Activated CD8-positive, alpha-beta T cell treated with anti-CD3 and anti-CD28 coated beads for 36 hours (primary cell): ENCODE measurements around the gene FLOT2. TPM values are rescaled to one million over a fixed set of nuclear protein-coding genes. Genes with fewer than 3 reads are reported as not detected.
"Not testable (repeated sequence)": the region's sequence is repeated elsewhere in the genome, so short reads cannot be mapped to it uniquely, and the experiment has no call there.

Experiments
- ATAC-seq: fragments of 200-7000 bp; cut with Tn5 transposase; one replicate; pipeline ENCODE4 v1.10.0; 2021; ENCODE audit warnings: mild to moderate bottlenecking, moderate library complexity
- CTCF ChIA-PET: fragments of 350-600 bp; sonication (Branson Sonifier 250); formaldehyde crosslinking; loops from one replicate; lab custom pipeline; 2021; ENCODE audit warnings: antibody characterized with exemption; lab: Charles Lee
- POLR2A ChIA-PET: fragments of 350-600 bp; sonication (Branson Sonifier 250); formaldehyde crosslinking; loops from one replicate; lab custom pipeline; 2021; ENCODE audit warnings: antibody characterized with exemption; lab: Charles Lee
- DNase-seq: peaks from one replicate; pipeline ENCODE4 v3.0.0-alpha.2; 2020
- H3K27ac Mint-ChIP-seq: one replicate; pipeline ENCODE4 v1.8.0; 2021; ENCODE audit warnings: mild to moderate bottlenecking, mixed read lengths
- H3K27me3 Mint-ChIP-seq: one replicate; pipeline ENCODE4 v1.8.0; 2021; ENCODE audit warnings: mixed read lengths
- H3K36me3 Mint-ChIP-seq: one replicate; pipeline ENCODE4 v1.8.0; 2021; ENCODE audit warnings: low read depth, mixed read lengths
- H3K4me1 Mint-ChIP-seq: one replicate; pipeline ENCODE4 v1.8.0; 2021; ENCODE audit warnings: low read depth, mixed read lengths
- H3K4me3 Mint-ChIP-seq: one replicate; pipeline ENCODE4 v1.8.0; 2021; ENCODE audit warnings: mild to moderate bottlenecking, moderate library complexity, mixed read lengths
- H3K9me3 Mint-ChIP-seq: one replicate; pipeline ENCODE4 v1.8.0; 2021; ENCODE audit warnings: mixed read lengths
- intact Hi-C: fragments of 100-400 bp; cut with micrococcal nuclease; formaldehyde crosslinking; loops from one replicate; pipeline ENCODE4 v1.10.0; 2022
- total RNA-seq, 2 experiments: library from RNA; stranded (reverse); gene quantifications; one replicate each; pipeline ENCODE4 v1.2.3, GENCODE V29; 2021
- TF ChIP-seq, protein P1 (sequence below): fragments of 200-600 bp; IDR thresholded peaks from one replicate; pipeline ENCODE4 v1.8.0; 2022; ENCODE audit warnings: antibody characterized with exemption, mild to moderate bottlenecking

Gene FLOT2
- total RNA-seq, 2 experiments from 2014 or later, result 59.7 to 60.1 TPM

GRCh38 chr17:28937044-28937729 lies 39.7 kb upstream of the FLOT2 start:
- Mint-ChIP-seq H3K9me3 (no peaks in the 10 kb centered on the region), H3K27ac (no peak overlapping the region), H3K27me3 (no peaks in the 10 kb centered on the region), H3K4me3 (no peak overlapping the region), H3K36me3 (peaks cover 30% of the 10 kb centered on the region), H3K4me1 (peaks cover 74% of the 10 kb centered on the region)
- ChIA-PET POLR2A (interaction anchor here (0.5 to 5.1 kb wide), 5 partner anchors 11 to 210 kb away, joined by 3 to 34 read pairs (median 4); no protein-coding TSS in a partner anchor), CTCF (interaction anchor here (1.2 to 3.6 kb wide), 6 partner anchors 9 to 180 kb away, joined by 3 to 19 read pairs (median 8); no protein-coding TSS in a partner anchor)
- intact Hi-C loops, result no loop called here
- no peak for ATAC-seq
- no peak for DNase-seq
- TF ChIP-seq, protein P1, sequence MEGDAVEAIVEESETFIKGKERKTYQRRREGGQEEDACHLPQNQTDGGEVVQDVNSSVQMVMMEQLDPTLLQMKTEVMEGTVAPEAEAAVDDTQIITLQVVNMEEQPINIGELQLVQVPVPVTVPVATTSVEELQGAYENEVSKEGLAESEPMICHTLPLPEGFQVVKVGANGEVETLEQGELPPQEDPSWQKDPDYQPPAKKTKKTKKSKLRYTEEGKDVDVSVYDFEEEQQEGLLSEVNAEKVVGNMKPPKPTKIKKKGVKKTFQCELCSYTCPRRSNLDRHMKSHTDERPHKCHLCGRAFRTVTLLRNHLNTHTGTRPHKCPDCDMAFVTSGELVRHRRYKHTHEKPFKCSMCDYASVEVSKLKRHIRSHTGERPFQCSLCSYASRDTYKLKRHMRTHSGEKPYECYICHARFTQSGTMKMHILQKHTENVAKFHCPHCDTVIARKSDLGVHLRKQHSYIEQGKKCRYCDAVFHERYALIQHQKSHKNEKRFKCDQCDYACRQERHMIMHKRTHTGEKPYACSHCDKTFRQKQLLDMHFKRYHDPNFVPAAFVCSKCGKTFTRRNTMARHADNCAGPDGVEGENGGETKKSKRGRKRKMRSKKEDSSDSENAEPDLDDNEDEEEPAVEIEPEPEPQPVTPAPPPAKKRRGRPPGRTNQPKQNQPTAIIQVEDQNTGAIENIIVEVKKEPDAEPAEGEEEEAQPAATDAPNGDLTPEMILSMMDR, result no peak

DNA sequence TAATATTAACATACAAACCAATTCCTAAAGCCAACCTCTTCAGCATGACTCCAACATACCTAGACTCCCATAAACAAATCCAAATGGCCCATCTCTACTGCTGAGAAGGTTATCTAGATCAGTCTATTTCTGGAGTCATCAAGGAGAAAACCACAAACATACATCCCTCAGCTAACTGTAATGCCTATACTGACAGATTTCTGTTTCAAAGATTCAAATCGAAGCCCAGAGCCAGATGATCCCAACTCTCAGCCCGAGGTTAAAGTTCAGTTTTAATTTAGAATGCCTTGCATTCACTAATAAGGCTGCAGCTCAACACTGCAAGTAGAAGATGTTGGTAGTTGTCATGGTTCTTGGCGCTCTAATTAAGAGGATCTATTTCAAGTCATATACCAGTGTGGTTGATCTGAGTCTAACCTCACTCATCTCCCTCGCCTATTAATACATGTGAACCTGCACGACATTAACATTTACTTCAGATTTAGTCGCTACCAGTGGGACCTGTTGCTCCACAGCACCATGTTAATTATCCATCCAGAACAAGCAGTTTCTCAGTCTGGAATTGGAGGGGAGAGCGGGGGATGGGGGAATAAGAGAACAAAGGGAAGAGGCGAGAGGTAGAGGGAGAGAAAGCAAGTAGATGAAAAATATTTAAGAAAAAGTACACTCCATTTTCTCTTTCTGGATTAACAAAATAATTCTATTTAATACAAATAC lies 38.4 kb upstream of the FLOT2 start:
- ChIA-PET POLR2A (interaction anchor here (3.5 to 5.1 kb wide), 2 partner anchors 9 to 12 kb away, joined by 13 to 34 read pairs; no protein-coding TSS in a partner anchor), CTCF (interaction anchor here (1.3 to 3.6 kb wide), 7 partner anchors 9 to 209 kb away, joined by 4 to 19 read pairs (median 6); no protein-coding TSS in a partner anchor)
- H3K27me3 Mint-ChIP-seq, result no peaks in the 10 kb centered on the region

GRCh38 chr17:28934508-28934907 lies 37.0 kb upstream of the FLOT2 start:
- H3K4me1 Mint-ChIP-seq, result peaks cover 64% of the 10 kb centered on the region

More for the DNA sequence above, 38.4 kb upstream of the FLOT2 start:
- H3K4me1 Mint-ChIP-seq, result peaks cover 67% of the 10 kb centered on the region
- intact Hi-C loops, result no loop called here
- DNase-seq (no peak), ATAC-seq (no peak)
- no peaks in the 10 kb centered on the region for H3K9me3 Mint-ChIP-seq
- TF ChIP-seq, protein P1, result no peak
- H3K36me3 Mint-ChIP-seq, result peaks cover 30% of the 10 kb centered on the region
- no peak overlapping the region for H3K4me3 Mint-ChIP-seq
- H3K27ac Mint-ChIP-seq, result peak overlapping the region; percentile 9

DNA sequence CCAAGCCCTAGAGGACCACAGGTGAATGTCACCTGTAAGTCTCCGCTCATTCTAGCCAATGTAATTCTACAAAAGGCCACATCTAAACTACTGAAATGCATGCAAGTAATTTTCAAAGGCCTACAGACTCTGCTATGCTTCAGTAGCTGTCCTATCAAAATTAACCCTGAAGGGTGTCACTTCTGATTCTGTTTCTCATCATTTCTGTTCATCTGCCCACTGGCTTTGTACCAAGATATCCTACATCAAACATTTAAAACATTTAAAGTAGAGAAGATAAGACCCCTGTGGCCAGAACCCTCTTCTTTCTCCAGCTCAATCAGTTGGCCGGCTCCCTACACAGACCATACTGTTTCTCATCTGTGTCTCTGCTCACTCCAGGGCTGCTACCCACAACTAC lies 32.3 kb upstream of the FLOT2 start:
- H3K36me3 Mint-ChIP-seq, result peaks cover 64% of the 10 kb centered on the region
- peaks cover 7% of the 10 kb centered on the region for H3K9me3 Mint-ChIP-seq
- no peak overlapping the region for H3K4me3 Mint-ChIP-seq
- ATAC-seq (no peak), DNase-seq (no peak)
- CTCF ChIA-PET, result interaction anchor here (0.7 to 1.8 kb wide), 8 partner anchors 12 to 188 kb away, joined by 3 to 6 read pairs (median 4); no protein-coding TSS in a partner anchor
- intact Hi-C loops, result no loop called here
- peak overlapping the region; percentile 36 for H3K27ac Mint-ChIP-seq
- no peaks in the 10 kb centered on the region for H3K27me3 Mint-ChIP-seq
- peaks cover 65% of the 10 kb centered on the region for H3K4me1 Mint-ChIP-seq
- TF ChIP-seq, protein P1, result no peak
- POLR2A ChIA-PET, result interaction anchor here (1.1 to 1.2 kb wide), 2 partner anchors 19 to 87 kb away, joined by 3 to 4 read pairs; partner anchors contain the start of gene FAM222B

More at GRCh38 chr17:28934508-28934907, 37.0 kb upstream of the FLOT2 start:
- intact Hi-C loops, H3K9me3 Mint-ChIP-seq, DNase-seq, H3K4me3 Mint-ChIP-seq, ATAC-seq, H3K27me3 Mint-ChIP-seq: not testable (repeated sequence)
- CTCF ChIA-PET, result interaction anchor here (1.2 to 2.4 kb wide), 8 partner anchors 11 to 208 kb away, joined by 3 to 9 read pairs (median 4); no protein-coding TSS in a partner anchor
- Mint-ChIP-seq H3K36me3 (peaks cover 36% of the 10 kb centered on the region), H3K27ac (peak overlapping the region; percentile 9)
- POLR2A ChIA-PET, result interaction anchor here (0.7 to 5.1 kb wide), 3 partner anchors 8 to 24 kb away, joined by 3 to 34 read pairs (median 13); no protein-coding TSS in a partner anchor

DNA sequence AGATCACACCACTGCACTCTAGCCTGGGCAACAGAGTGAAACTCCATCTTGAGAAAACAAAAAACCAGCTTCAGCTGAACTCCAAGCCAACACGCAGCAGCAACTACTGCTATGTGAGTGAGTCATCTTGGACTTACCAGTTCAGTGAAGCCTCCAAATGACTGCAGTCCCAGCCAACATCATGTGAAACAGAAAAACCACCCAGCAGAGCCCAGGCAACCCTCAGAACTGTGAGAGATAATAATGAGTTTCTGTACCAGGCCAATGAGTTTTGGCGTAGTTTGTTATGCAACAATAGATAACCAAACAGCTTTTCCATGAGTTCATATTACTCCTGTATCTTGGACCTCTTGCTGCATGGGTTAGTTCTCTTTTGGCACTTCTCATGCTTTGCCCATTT lies 30.5 kb upstream of the FLOT2 start:
- H3K4me1 Mint-ChIP-seq, result peaks cover 63% of the 10 kb centered on the region
- peak; percentile 66 for DNase-seq

More for the DNA sequence above, 30.5 kb upstream of the FLOT2 start:
- Mint-ChIP-seq H3K9me3 (peaks cover 7% of the 10 kb centered on the region), H3K4me3 (no peak overlapping the region), H3K27me3 (no peaks in the 10 kb centered on the region), H3K27ac (peak overlapping the region; percentile 62), H3K36me3 (peaks cover 73% of the 10 kb centered on the region)
- CTCF ChIA-PET, result interaction anchor here (0.6 to 4.5 kb wide), 9 partner anchors 10 to 201 kb away, joined by 3 to 28 read pairs (median 10); partner anchors contain the start of gene TLCD1
- intact Hi-C loops, result no loop called here
- peak; percentile 78 for ATAC-seq
- TF ChIP-seq, protein P1, result no peak
- POLR2A ChIA-PET, result interaction anchor here (0.6 to 4.8 kb wide), 5 partner anchors 8 to 833 kb away, joined by 3 to 19 read pairs (median 6); no protein-coding TSS in a partner anchor
